Loucy (cell line): ENCODE results near the gene RTL1.

ENCODE experiments used
- CTCF ChIP-seq: fragments of 200-600 bp; sonication (generic); conservative IDR thresholded peaks from 2 replicates; pipeline ENCODE4 v1.5.1; 2014; ENCODE audit warnings: mild to moderate bottlenecking, antibody characterized with exemption, low read length
- EZH2phosphoT487 ChIP-seq: fragments of 200-600 bp; IDR thresholded peaks from 2 replicates; pipeline ENCODE4 v1.6.1; 2018; ENCODE audit warnings: antibody characterized with exemption, mild to moderate bottlenecking, moderate library complexity, borderline replicate concordance

GRCh38 chr14:100891501-100892445 lies 11.7 kb downstream of the RTL1 start:
- TF ChIP-seq CTCF = no peak
- no peak for TF ChIP-seq EZH2phosphoT487
